Erythroblast (primary cell): Measurements from ENCODE around the gene TRAPPC5.

Experiments
- GATA1 ChIP-seq: IDR thresholded peaks from 2 replicates; pipeline ENCODE4 v1.6.1; 2011; ENCODE audit warnings: low read depth, mild to moderate bottlenecking, control low read depth, low read length, moderate library complexity
- POLR2A ChIP-seq: IDR thresholded peaks from 2 replicates; pipeline ENCODE4 v1.6.1; 2011; ENCODE audit warnings: mild to moderate bottlenecking, low read length

DNA sequence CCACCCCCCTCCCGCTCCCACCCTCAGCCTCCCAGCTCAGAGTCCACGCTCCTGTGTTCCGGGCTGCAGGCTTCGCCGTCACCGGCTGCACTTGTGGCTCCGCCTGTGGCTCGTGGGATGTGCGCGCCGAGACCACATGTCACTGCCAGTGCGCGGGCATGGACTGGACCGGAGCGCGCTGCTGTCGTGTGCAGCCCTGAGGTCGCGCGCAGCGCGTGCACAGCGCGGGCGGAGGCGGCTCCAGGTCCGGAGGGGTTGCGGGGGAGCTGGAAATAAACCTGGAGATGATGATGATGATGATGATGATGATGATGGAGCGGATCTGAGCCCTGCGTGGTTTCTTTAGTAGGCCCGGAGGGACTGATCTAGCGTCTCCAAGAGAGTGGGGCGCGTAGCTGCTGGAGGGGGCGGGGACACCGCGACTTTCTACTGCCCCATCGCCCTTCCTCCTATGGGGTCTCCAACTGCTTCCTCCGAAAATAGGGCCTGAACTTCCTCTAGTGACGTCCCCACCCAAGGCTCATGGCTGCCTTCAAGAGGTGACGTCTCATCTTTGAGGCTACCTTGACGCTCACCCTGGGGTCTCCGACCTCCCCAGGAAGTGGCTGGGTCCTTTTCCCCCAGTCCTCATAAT, 10.4 kb upstream of the TRAPPC5 start:
- no peak for TF ChIP-seq POLR2A
- no peak for TF ChIP-seq GATA1
